Thymus (tissue), 11 donors: ENCODE results near the gene ARID4B. TPM values are rescaled to one million over a fixed set of nuclear protein-coding genes. Genes with fewer than 3 reads are reported as not detected.
"Not testable (repeated sequence)": the region's sequence is repeated elsewhere in the genome, so short reads cannot be mapped to it uniquely, and the experiment has no call there.

Source experiments
- DNase-seq, 9 donors: peaks; one replicate each; pipeline ENCODE4 v3.0.0-alpha.2; 2013; ENCODE audit warnings: low spot score in 9 of 9, low read depth in 6 of 9, missing footprints in 1 of 9
- H3K27ac ChIP-seq, 2 donors: one replicate each; pipeline ENCODE4 v1.5.1; 2013; ENCODE audit warnings: control low read depth in 1 of 2, low read depth in 1 of 2, low read length in 1 of 2, mild to moderate bottlenecking in 1 of 2, moderate library complexity in 1 of 2
- H3K27me3 ChIP-seq, 2 donors: one replicate each; pipeline ENCODE4 v1.5.1; 2013; ENCODE audit warnings: low read length in 1 of 2; ENCODE audit not compliant: control insufficient read depth in 2 of 2, insufficient read depth in 1 of 2
- H3K36me3 ChIP-seq, 2 donors: one replicate each; pipeline ENCODE4 v1.5.1; 2013; ENCODE audit warnings: low read length in 1 of 2, mild to moderate bottlenecking in 1 of 2, moderate library complexity in 1 of 2; ENCODE audit not compliant: control insufficient read depth in 2 of 2, insufficient read depth in 2 of 2
- H3K4me1 ChIP-seq, 2 donors: one replicate each; pipeline ENCODE4 v1.5.1; 2013; ENCODE audit warnings: low read length in 2 of 2; ENCODE audit not compliant: control insufficient read depth in 2 of 2, insufficient read depth in 2 of 2
- H3K4me3 ChIP-seq, 2 donors: one replicate each; pipeline ENCODE4 v1.5.1; 2013; ENCODE audit warnings: low read length in 2 of 2, control low read depth in 1 of 2, mild to moderate bottlenecking in 1 of 2
- H3K9me3 ChIP-seq, 2 donors: one replicate each; pipeline ENCODE4 v1.5.1; 2013; ENCODE audit warnings: low read length in 1 of 2, mild to moderate bottlenecking in 1 of 2; ENCODE audit not compliant: control insufficient read depth in 2 of 2, insufficient read depth in 1 of 2
- WGBS: extraction: QIAGEN DNeasy Blood & Tissue Kit; methylation state at CpG from one replicate; pipeline ENCODE4 v1.1.7; 2013; 5-methylcytosine and 5-hydroxymethylcytosine counted together
- polyA plus RNA-seq: library from polyadenylated mRNA; stranded (reverse); fragments of 200-250 nt; gene quantifications from one replicate; pipeline ENCODE4 v1.2.3, GENCODE V29; 2013
- total RNA-seq: library from RNA; stranded (reverse); fragments of 120-200 nt; gene quantifications from one replicate; pipeline ENCODE4 v1.2.4, GENCODE V29; 2013
- donor health status: healthy.

The ARID4B gene
- total and polyA plus RNA-seq, 2 donors = 36.9 to 41.8 TPM

DNA sequence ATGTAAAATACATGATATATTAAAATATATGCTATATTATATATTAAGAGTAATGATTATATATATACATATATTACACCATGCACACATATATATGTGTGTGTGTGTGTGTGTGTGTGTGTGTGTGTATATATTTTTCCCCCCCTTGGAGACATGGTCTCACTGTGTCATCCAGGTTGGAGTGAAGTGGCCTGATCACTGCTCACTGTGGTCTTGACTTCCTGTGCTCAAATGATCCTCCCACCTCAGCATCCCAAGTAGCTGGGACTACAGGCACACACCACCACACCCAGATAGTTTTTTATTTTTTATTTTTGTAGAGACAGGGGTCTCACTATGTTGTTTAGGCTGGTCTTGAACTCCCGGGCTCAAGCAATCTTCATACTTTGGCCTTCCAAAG is 112.5 kb downstream of the ARID4B start:
- Histone ChIP-seq H3K27ac (no peak overlapping the region), H3K27me3 (no peaks in the 10 kb centered on the region), H3K4me3 (no peak overlapping the region), H3K9me3 (no peaks in the 10 kb centered on the region), H3K36me3 (peaks cover 0 to 45% of the 10 kb centered on the region in 2 donors), H3K4me1 (no peaks in the 10 kb centered on the region)
- no peak for DNase-seq
- WGBS = 98% methylated on average over 1 of the region's 1 CpG

DNA sequence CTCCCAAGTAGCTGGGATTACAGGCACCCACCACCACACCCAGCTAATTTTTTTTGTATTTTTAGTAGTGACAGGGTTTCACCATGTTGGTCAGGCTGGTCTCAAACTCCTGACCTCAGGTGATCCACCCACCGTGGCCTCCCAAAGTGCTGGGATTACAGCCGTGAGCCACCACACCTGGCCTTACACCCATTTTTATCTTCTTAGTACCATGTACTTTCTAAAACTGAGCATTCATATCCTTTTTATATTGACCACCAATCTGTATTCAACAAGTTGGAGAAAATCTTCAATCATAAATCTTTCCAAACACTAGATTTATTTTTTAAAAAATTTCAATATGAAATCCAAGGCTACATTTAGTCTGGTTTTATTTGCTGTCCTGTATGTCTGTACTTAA is 113.0 kb downstream of the ARID4B start:
- peaks cover 2 to 48% of the 10 kb centered on the region in 2 donors for H3K36me3 ChIP-seq
- 99% methylated on average over 2 of the region's 2 CpGs for WGBS
- not testable (repeated sequence) for H3K27ac ChIP-seq, H3K9me3 ChIP-seq, H3K27me3 ChIP-seq, H3K4me1 ChIP-seq, DNase-seq, H3K4me3 ChIP-seq

DNA sequence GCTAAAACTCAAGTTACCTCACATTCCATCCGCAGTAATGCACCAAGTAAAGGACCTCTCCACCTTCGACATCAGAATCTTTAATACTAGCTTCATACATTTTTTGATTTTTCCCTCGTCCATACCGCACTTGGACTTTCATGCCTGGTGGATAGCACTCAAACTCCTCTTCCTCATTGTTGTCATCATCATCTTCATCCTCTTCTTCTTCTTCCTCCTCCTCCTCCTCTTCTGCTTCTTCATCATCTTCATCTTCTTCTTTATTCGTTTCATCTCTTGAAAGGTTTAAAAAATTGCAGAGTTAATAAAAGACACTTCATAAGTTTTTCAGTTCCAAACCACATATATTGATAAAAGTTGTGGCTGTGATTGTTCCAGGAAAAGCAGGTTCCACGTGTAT is 114.2 kb downstream of the ARID4B start:
- DNase-seq = no peak
- H3K9me3 ChIP-seq = no peaks in the 10 kb centered on the region
- 81% methylated on average over 6 of the region's 6 CpGs for WGBS

DNA sequence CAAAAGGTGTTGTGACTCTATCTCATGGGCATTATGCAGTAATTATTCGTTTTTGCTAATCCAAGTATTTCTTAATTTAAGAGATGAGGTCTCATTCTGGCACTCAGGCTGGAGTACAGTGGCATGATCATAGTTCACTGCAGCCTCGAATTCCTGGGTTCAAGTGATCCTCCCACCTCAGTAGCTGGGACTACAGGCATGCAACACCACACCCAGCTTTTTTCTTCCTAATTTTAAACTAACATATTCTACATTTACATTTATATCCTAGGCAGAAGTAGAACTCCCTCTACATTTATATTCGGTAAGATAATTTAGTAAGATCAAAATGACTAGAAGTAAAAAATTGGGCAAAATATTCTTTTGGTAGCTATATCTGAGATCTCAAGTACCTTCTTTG is 116.5 kb downstream of the ARID4B start:
- Histone ChIP-seq H3K36me3 (peaks cover 8 to 48% of the 10 kb centered on the region in 2 donors), H3K9me3 (no peaks in the 10 kb centered on the region), H3K27ac (no peak overlapping the region), H3K4me1 (peaks cover 6 to 9% of the 10 kb centered on the region in 2 donors), H3K4me3 (no peak overlapping the region), H3K27me3 (no peaks in the 10 kb centered on the region)
- DNase-seq = no peak
- 98% methylated on average over 3 of the region's 3 CpGs for WGBS

More for the DNA sequence above, 114.2 kb downstream of the ARID4B start:
- H3K4me1 ChIP-seq = no peaks in the 10 kb centered on the region
- no peak overlapping the region for H3K4me3 ChIP-seq
- no peaks in the 10 kb centered on the region for H3K27me3 ChIP-seq
- peaks cover 8 to 49% of the 10 kb centered on the region in 2 donors for H3K36me3 ChIP-seq
- no peak overlapping the region for H3K27ac ChIP-seq

DNA sequence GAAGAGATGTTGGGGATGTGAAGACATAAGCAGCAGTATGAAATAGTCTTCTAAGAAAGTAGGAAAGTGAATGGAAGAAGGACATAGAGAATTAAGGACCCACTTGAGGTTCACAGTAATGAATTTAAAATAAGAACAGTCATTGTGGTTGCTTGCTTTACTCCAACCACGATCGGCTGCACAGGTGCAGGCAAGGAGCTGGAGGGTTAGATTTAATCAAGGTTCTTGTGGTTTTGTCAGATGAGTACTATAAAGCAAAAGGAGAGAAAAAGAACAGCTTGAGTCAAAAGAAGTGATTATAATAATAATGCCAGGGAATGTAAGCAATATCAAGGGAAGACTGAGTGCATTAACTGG is 120.8 kb downstream of the ARID4B start:
- no peak overlapping the region for H3K4me3 ChIP-seq
- no peaks in the 10 kb centered on the region for H3K9me3 ChIP-seq
- no peaks in the 10 kb centered on the region for H3K27me3 ChIP-seq
- 7% methylated on average over 2 of the region's 2 CpGs for WGBS
- H3K27ac ChIP-seq = peak overlapping the region; percentile 36 to 74
- peaks cover 8 to 30% of the 10 kb centered on the region in 2 donors for H3K36me3 ChIP-seq
- peak; percentile 45 to 87 (median 68) for DNase-seq
- H3K4me1 ChIP-seq = peaks cover 9 to 11% of the 10 kb centered on the region in 2 donors

DNA sequence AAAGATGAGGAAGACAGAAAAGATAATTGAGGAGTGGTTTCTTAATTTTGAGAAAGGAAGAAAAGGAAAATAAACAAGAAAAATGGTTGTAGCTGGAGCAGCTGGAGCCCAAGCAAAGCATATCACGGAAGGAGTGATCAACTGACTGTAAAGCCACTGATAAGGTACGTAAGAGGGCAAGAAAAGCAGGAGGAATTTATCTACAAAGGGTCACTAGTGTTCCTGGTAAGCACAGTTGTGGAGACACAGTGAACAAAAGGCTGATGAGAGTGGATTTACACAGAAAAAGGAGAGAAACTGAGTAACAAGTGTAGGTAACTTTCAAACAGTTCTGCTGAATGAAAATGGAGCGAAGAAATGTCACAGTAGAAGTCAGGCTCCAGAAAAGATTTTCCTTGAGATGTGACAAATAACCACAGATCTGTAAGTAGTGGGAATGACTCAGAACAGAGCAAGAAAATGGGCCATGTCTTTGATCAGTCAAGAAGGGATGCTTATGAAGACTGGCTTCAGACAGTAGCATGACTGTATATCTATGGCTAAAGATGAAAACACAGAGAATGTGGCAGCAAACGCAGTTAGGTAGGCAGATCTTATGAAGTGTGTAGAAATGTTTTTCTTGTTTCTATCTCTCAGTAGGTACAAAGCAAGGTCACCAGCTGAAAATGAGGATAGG is 121.3 kb downstream of the ARID4B start:
- peaks cover 8 to 25% of the 10 kb centered on the region in 2 donors for H3K36me3 ChIP-seq
- DNase-seq = peak in 8 of 9 donors; percentile 9 to 76 (median 35)
- peak overlapping the region; percentile 59 to 74 for H3K27ac ChIP-seq
- 53% methylated on average over 4 of the region's 4 CpGs for WGBS
- H3K9me3 ChIP-seq = no peaks in the 10 kb centered on the region
- no peak overlapping the region for H3K4me3 ChIP-seq
- H3K27me3 ChIP-seq = no peaks in the 10 kb centered on the region
- peaks cover 9 to 11% of the 10 kb centered on the region in 2 donors for H3K4me1 ChIP-seq

DNA sequence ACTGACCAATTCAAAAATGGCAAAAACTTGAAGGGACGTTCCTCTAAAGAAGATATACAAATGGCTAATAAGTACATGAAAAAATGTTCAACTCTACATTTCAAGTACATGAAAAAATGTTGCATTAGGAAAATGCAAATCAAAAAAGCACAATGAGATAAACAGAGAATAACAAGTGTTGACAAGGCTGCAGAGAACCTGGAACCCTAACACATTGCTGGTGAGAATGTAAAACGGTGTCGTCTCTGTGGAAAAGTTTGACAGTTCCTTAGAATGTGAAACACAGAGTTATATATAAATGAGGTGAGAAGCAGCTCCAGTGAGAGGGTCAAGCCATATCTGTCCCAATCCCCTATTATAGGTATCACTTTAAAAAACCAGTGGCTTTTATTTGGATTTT is 122.3 kb downstream of the ARID4B start:
- H3K4me1 ChIP-seq = peaks cover 9 to 11% of the 10 kb centered on the region in 2 donors
- no peaks in the 10 kb centered on the region for H3K27me3 ChIP-seq
- H3K36me3 ChIP-seq = peaks cover 13 to 17% of the 10 kb centered on the region in 2 donors
- no peak overlapping the region for H3K4me3 ChIP-seq
- no peak for DNase-seq
- no peaks in the 10 kb centered on the region for H3K9me3 ChIP-seq
- over 99% methylated on average over 3 of the region's 3 CpGs for WGBS
- H3K27ac ChIP-seq = no peak overlapping the region

DNA sequence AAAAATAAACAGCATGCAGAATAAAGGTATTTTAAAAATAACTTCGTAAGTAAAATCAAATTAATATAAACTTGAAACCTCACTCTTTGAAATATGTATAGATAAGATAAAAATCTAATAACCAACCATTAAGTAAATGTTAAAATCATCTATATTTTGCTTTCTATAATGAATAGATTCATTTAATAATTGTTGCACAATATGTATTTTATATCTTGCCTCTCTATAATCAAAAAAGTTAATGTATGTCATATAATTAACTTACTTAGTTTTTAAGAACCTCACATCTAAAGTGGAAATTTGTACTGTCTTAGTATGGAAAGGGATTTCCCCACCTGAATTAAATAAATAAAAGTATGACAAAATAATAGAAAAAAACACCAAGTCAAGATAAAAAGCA is 124.6 kb downstream of the ARID4B start:
- Histone ChIP-seq H3K9me3 (no peaks in the 10 kb centered on the region), H3K4me3 (no peak overlapping the region), H3K36me3 (peaks cover 5% of the 10 kb centered on the region in 2 donors), H3K27ac (no peak overlapping the region), H3K4me1 (peaks cover 9 to 11% of the 10 kb centered on the region in 2 donors), H3K27me3 (no peaks in the 10 kb centered on the region)
- DNase-seq = no peak
- 99% methylated on average over 1 of the region's 1 CpG for WGBS

DNA sequence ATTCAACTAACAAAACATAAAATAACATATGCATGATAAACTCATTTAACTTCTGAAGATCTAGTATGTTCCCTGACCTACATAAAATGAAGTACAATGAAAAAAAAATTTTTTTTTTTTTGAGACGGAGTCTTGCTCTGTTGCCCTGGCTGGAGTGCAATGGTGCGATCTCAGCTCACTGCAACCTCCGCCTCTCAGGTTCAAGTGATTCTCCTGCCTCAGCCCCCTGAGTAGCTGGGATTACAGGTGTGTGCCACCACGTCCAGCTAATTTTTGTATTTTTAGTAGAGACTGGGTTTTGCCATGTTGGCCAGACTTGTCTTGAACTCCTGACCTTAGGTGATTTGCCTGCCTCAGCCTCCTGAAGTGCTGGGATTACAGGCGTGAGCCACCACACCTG is 125.5 kb downstream of the ARID4B start:
- over 99% methylated on average over 5 of the region's 5 CpGs for WGBS
- H3K9me3 ChIP-seq, H3K27ac ChIP-seq, H3K27me3 ChIP-seq, H3K4me3 ChIP-seq, DNase-seq, H3K36me3 ChIP-seq: not testable (repeated sequence)
- H3K4me1 ChIP-seq = peaks cover 9 to 11% of the 10 kb centered on the region in 2 donors
